Mammary epithelial cell (primary cell): ENCODE measurements around the gene SCAPER.

Experiments used
- EZH2 ChIP-seq: IDR thresholded peaks from 2 replicates; pipeline ENCODE4 v1.6.1; 2012; ENCODE audit warnings: low read length, inconsistent platforms, borderline replicate concordance
- TF ChIP-seq, protein P1 (sequence below), 2 donors: IDR thresholded peaks in 1 of 2; conservative IDR thresholded peaks in 1 of 2; 2 replicates each; pipeline ENCODE4 v1.5.1; 2011 to 2012; ENCODE audit warnings: inconsistent platforms in 2 of 2, low read length in 2 of 2, mild to moderate bottlenecking in 2 of 2, control low read depth in 1 of 2, low read depth in 1 of 2; ENCODE audit not compliant: insufficient read depth in 1 of 2; ENCODE audit errors: extremely low read depth in 1 of 2

DNA sequence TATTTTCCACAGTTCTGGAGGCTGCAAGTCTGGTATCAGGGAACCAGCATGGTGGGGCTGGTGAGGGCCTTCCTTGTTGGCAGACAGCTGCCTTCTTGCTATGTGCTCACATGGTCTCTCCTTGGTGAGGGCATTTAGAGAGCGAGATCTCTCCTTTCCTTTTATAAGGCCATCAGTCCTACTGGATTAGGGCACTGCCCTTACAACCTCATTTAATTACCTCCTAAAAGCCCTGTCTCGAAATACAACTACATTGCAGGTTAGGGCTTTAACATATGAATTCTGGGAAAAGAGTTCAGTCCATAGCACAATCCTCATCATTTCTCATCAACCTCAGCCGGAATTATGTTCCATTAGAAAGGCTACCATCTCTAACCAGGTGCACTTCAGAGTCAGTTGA lies 546.7 kb downstream of the SCAPER start:
- TF ChIP-seq, protein P1, sequence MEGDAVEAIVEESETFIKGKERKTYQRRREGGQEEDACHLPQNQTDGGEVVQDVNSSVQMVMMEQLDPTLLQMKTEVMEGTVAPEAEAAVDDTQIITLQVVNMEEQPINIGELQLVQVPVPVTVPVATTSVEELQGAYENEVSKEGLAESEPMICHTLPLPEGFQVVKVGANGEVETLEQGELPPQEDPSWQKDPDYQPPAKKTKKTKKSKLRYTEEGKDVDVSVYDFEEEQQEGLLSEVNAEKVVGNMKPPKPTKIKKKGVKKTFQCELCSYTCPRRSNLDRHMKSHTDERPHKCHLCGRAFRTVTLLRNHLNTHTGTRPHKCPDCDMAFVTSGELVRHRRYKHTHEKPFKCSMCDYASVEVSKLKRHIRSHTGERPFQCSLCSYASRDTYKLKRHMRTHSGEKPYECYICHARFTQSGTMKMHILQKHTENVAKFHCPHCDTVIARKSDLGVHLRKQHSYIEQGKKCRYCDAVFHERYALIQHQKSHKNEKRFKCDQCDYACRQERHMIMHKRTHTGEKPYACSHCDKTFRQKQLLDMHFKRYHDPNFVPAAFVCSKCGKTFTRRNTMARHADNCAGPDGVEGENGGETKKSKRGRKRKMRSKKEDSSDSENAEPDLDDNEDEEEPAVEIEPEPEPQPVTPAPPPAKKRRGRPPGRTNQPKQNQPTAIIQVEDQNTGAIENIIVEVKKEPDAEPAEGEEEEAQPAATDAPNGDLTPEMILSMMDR (conservative IDR thresholded peaks at IDR 0.05 in 1 of 2, IDR thresholded peaks at IDR 0.05 in 1 of 2; ENCODE audit: extremely low read depth in 1 of 2, insufficient read depth in 1 of 2, low read depth in 1 of 2, low read length in 2 of 2), result no peak
- no peak for TF ChIP-seq EZH2
